GM23338 (cell line): ENCODE results near the gene CLDN6. TPM values are rescaled to one million over a fixed set of nuclear protein-coding genes. Genes with fewer than 3 reads are reported as not detected.

Experiments used
- ATAC-seq: fragments of 200-7000 bp; cut with Tn5 transposase; 3 replicates; pipeline ENCODE4 v1.9.1; 2020
- DNase-seq: peaks from one replicate; pipeline ENCODE4 v3.0.0-alpha.2; 2015; ENCODE audit warnings: low spot score
- H2AFZ ChIP-seq: fragments of 200-600 bp; sonication (generic); 2 replicates; pipeline ENCODE4 v1.8.0; 2016; ENCODE audit warnings: antibody characterized with exemption, mild to moderate bottlenecking, moderate library complexity
- H3F3A ChIP-seq: fragments of 200-600 bp; sonication (generic); replicated peaks from 2 replicates; pipeline ENCODE4 v1.8.0; 2017; ENCODE audit warnings: antibody characterized with exemption, mixed run types, low read depth
- H3K27ac ChIP-seq: fragments of 200-600 bp; sonication (generic); 2 replicates; pipeline ENCODE4 v1.6.1; 2016; ENCODE audit warnings: low read depth
- H3K27me3 ChIP-seq: fragments of 200-600 bp; sonication (generic); 2 replicates; pipeline ENCODE4 v1.8.0; 2016; ENCODE audit warnings: mild to moderate bottlenecking, mixed run types, moderate library complexity; ENCODE audit not compliant: insufficient read depth
- H3K36me3 ChIP-seq: fragments of 200-600 bp; sonication (generic); 2 replicates; pipeline ENCODE4 v1.8.0; 2016; ENCODE audit warnings: mild to moderate bottlenecking; ENCODE audit not compliant: insufficient read depth
- H3K4me1 ChIP-seq: fragments of 200-600 bp; sonication (generic); 2 replicates; pipeline ENCODE4 v1.8.0; 2016; ENCODE audit warnings: mild to moderate bottlenecking, moderate library complexity; ENCODE audit not compliant: insufficient read depth
- H3K4me2 ChIP-seq: fragments of 200-600 bp; sonication (generic); 2 replicates; pipeline ENCODE4 v1.7.1; 2017; ENCODE audit warnings: mixed run types
- H3K4me3 ChIP-seq: fragments of 200-600 bp; sonication (generic); 2 replicates; pipeline ENCODE4 v1.6.1; 2016; ENCODE audit warnings: mixed run types
- H3K79me2 ChIP-seq: fragments of 200-600 bp; sonication (generic); replicated peaks from 2 replicates; pipeline ENCODE4 v1.8.0; 2017; ENCODE audit warnings: mild to moderate bottlenecking; ENCODE audit not compliant: insufficient read depth
- H3K9me2 ChIP-seq: fragments of 200-600 bp; sonication (generic); 2 replicates; pipeline ENCODE4 v1.8.0; 2017; ENCODE audit not compliant: insufficient read depth
- H4K20me1 ChIP-seq: fragments of 200-600 bp; sonication (generic); replicated peaks from 2 replicates; pipeline ENCODE4 v1.8.0; 2017; ENCODE audit warnings: mild to moderate bottlenecking; ENCODE audit not compliant: insufficient read depth
- H3K27ac Mint-ChIP-seq: 2 replicates; pipeline ENCODE4 v1.8.0; 2020; ENCODE audit warnings: inconsistent platforms, mild to moderate bottlenecking, moderate library complexity, mixed read lengths
- H3K27me3 Mint-ChIP-seq: 3 replicates; pipeline ENCODE4 v1.8.0; 2022; ENCODE audit warnings: low read depth, mild to moderate bottlenecking, moderate library complexity, mixed read lengths, inconsistent platforms; ENCODE audit not compliant: insufficient read depth, poor library complexity
- H3K36me3 Mint-ChIP-seq: 3 replicates; pipeline ENCODE4 v1.8.0; 2021; ENCODE audit warnings: low read depth, mild to moderate bottlenecking, inconsistent platforms, moderate library complexity, mixed read lengths
- H3K4me1 Mint-ChIP-seq: 3 replicates; pipeline ENCODE4 v1.8.0; 2020; ENCODE audit warnings: mild to moderate bottlenecking, inconsistent platforms, mixed read lengths
- H3K4me3 Mint-ChIP-seq: 3 replicates; pipeline ENCODE4 v1.8.0; 2021; ENCODE audit warnings: moderate library complexity, mild to moderate bottlenecking, inconsistent platforms, mixed read lengths
- H3K9me3 Mint-ChIP-seq: 3 replicates; pipeline ENCODE4 v1.8.0; 2020; ENCODE audit warnings: moderate library complexity, mild to moderate bottlenecking, inconsistent platforms, mixed read lengths
- CREB1 ChIP-seq: fragments of 250-450 bp; sonication (Bioruptor Pico); IDR thresholded peaks from 2 replicates; pipeline ENCODE4 v1.5.0; 2020; ENCODE audit warnings: low read depth, mild to moderate bottlenecking, moderate library complexity
- POLR2AphosphoS5 ChIP-seq: IDR thresholded peaks from 2 replicates; pipeline ENCODE4 v1.6.1; 2016; ENCODE audit warnings: antibody characterized with exemption, low read depth
- ZNF462 ChIP-seq: fragments of 250-450 bp; sonication (Bioruptor Pico); IDR thresholded peaks from 2 replicates; pipeline ENCODE4 v1.5.0; 2020; ENCODE audit warnings: mild to moderate bottlenecking, moderate library complexity
- polyA plus RNA-seq: library from polyadenylated mRNA; unstranded; fragments of >200 nt; fragmentation: Nextera tagmentation; extraction: Ambion mirVana; gene quantifications from 2 replicates; pipeline ENCODE4 v1.2.1, GENCODE V29; 2016
- total RNA-seq: library from RNA; depleted of rRNA; stranded (reverse); fragments of >200 nt; shearing (Covaris generic); gene quantifications from 2 replicates; pipeline ENCODE4 v1.2.3, GENCODE V29; 2014
- TF ChIP-seq, protein P1 (sequence below): IDR thresholded peaks from one replicate; pipeline ENCODE4 v1.6.1; 2018; ENCODE audit warnings: antibody characterized with exemption; ENCODE audit not compliant: unreplicated experiment
- TF ChIP-seq, protein P2 (sequence below), 2 experiments: fragments of 200-600 bp in 1 of 2; sonication (generic) in 1 of 2; conservative IDR thresholded peaks; 2 replicates each; pipeline versions ENCODE4 v1.5.1 to v1.6.1; 2016 to 2017; ENCODE audit warnings: antibody characterized with exemption in 2 of 2, low read depth in 2 of 2, mild to moderate bottlenecking in 2 of 2, moderate library complexity in 1 of 2

Gene CLDN6
- total and polyA plus RNA-seq, 2 experiments from 2014 or later, result 537 to 1,028 TPM

DNA sequence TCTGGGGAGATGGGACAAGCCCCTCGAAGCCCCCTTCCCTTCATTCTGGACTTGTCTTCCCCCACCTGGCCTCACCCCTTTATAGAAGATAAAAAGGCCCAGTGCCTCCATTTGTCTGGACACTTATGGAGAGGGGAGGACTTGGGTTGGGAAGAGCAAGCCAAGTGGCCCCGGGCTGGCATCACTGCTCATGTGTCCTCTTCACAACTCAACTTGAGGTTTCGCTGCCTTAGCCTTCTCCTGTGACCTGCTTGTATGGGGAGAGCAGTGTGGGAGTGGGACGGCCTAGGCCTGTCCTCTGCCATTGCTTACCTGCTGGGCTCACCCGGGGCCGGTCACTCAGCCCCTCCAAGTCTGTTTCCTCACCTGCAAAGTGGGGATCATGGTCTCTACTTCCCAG, 47.4 kb downstream of the CLDN6 start (continued):
- no peak for TF ChIP-seq ZNF462 (CRISPR knock-in tag)
- no peak for TF ChIP-seq POLR2AphosphoS5

DNA sequence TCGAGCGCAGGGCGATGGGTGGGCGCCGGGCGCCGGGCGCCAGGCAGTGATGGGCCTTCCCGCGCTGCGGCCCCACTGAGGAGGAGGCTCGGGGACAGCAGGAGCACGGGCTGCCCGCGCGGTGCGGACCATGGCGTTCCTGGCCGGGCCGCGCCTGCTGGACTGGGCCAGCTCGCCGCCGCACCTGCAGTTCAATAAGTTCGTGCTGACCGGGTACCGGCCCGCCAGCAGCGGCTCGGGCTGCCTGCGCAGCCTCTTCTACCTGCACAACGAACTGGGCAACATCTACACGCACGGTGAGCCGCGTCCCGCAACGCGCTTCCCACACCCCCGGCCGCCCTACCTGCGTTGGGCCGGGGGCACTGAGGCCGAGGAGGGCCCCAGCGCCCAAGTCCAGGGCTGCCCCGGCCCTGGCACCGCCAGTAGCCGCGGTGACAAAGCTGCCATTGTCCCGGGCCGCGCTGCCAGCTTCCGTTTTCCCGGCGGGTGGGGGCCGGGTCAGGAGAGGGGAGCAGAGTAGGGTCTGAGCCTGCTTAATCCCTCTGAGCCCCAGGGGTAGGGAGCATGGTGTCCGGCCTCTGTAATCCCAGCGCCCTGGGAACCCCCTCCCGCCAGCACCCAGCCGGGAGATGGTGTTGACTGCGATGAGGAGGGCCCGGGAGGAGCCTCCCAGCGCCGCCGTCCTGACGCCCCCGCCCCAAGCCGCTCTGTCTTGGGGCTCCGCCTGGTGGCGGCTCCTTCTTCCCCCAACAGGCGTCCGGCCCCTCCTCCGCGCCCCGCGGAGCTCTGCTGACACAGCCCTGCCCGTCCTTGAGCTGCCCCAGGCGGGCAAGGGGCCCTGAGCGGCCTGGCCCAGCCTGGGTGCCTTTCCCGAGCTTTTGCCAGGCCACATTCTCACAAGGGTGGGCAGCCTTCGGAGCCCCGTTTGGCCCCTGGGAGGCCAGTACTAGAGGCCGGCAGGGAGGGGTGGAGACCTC, 48.1 kb downstream of the CLDN6 start:
- Histone ChIP-seq H3F3A (peaks cover 37% of the 10 kb centered on the region), H3K79me2 (no peaks in the 10 kb centered on the region), H3K4me3 (peak overlapping the region; percentile 94), H3K4me2 (peak overlapping the region; percentile 95), H3K27me3 (peaks cover 37% of the 10 kb centered on the region), H4K20me1 (peaks cover 12% of the 10 kb centered on the region), H3K36me3 (no peaks in the 10 kb centered on the region), H3K9me2 (no peaks in the 10 kb centered on the region), H3K27ac (no peak overlapping the region), H2AFZ (peak overlapping the region; percentile 63; the same call in 1 of the 2 replicates), H3K4me1 (peaks cover 20% of the 10 kb centered on the region; the same call in 1 of the 2 replicates)
- Mint-ChIP-seq H3K4me3 (peak overlapping the region; percentile 69), H3K9me3 (no peaks in the 10 kb centered on the region), H3K27me3 (peaks cover 45% of the 10 kb centered on the region), H3K27ac (no peak overlapping the region), H3K4me1 (peaks cover 27% of the 10 kb centered on the region), H3K36me3 (peaks cover 22% of the 10 kb centered on the region)
- TF ChIP-seq POLR2AphosphoS5 (peak; percentile 55), CREB1 (CRISPR knock-in tag) (no peak)
- TF ChIP-seq, protein P1, sequence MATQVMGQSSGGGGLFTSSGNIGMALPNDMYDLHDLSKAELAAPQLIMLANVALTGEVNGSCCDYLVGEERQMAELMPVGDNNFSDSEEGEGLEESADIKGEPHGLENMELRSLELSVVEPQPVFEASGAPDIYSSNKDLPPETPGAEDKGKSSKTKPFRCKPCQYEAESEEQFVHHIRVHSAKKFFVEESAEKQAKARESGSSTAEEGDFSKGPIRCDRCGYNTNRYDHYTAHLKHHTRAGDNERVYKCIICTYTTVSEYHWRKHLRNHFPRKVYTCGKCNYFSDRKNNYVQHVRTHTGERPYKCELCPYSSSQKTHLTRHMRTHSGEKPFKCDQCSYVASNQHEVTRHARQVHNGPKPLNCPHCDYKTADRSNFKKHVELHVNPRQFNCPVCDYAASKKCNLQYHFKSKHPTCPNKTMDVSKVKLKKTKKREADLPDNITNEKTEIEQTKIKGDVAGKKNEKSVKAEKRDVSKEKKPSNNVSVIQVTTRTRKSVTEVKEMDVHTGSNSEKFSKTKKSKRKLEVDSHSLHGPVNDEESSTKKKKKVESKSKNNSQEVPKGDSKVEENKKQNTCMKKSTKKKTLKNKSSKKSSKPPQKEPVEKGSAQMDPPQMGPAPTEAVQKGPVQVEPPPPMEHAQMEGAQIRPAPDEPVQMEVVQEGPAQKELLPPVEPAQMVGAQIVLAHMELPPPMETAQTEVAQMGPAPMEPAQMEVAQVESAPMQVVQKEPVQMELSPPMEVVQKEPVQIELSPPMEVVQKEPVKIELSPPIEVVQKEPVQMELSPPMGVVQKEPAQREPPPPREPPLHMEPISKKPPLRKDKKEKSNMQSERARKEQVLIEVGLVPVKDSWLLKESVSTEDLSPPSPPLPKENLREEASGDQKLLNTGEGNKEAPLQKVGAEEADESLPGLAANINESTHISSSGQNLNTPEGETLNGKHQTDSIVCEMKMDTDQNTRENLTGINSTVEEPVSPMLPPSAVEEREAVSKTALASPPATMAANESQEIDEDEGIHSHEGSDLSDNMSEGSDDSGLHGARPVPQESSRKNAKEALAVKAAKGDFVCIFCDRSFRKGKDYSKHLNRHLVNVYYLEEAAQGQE, result peak; percentile 24
- TF ChIP-seq, protein P2, sequence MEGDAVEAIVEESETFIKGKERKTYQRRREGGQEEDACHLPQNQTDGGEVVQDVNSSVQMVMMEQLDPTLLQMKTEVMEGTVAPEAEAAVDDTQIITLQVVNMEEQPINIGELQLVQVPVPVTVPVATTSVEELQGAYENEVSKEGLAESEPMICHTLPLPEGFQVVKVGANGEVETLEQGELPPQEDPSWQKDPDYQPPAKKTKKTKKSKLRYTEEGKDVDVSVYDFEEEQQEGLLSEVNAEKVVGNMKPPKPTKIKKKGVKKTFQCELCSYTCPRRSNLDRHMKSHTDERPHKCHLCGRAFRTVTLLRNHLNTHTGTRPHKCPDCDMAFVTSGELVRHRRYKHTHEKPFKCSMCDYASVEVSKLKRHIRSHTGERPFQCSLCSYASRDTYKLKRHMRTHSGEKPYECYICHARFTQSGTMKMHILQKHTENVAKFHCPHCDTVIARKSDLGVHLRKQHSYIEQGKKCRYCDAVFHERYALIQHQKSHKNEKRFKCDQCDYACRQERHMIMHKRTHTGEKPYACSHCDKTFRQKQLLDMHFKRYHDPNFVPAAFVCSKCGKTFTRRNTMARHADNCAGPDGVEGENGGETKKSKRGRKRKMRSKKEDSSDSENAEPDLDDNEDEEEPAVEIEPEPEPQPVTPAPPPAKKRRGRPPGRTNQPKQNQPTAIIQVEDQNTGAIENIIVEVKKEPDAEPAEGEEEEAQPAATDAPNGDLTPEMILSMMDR (conservative IDR thresholded peaks at IDR 0.05; ENCODE audit: low read depth in 2 of 2), result peak; percentile 52 to 65
- DNase-seq (peak; percentile 93), ATAC-seq (peak; percentile 56)
